Measurements from ENCODE around the gene RPS6KB2. TPM values are rescaled to one million over a fixed set of nuclear protein-coding genes. Genes with fewer than 3 reads are reported as not detected.

RPS6KB2 gene
- total and polyA plus RNA-seq, 2 experiments from 2014 or later, result 65.0 to 105 TPM

GRCh38 chr11:67466962-67467771, 38.9 kb downstream of the RPS6KB2 start:
- no peaks in the 10 kb centered on the region for H3K27me3 ChIP-seq
- H3K4me3 ChIP-seq, result no peak overlapping the region
- DNase-seq (ENCODE audit: low spot score), result no peak
- H2AFZ ChIP-seq, result no peak overlapping the region
- H3K9me3 ChIP-seq (ENCODE audit: low read depth), result no peaks in the 10 kb centered on the region
- H3K4me1 ChIP-seq (ENCODE audit: insufficient read depth), result peaks cover 8% of the 10 kb centered on the region
- peaks cover 37% of the 10 kb centered on the region for H3K79me2 ChIP-seq
- H4K20me1 ChIP-seq (ENCODE audit: insufficient read depth, poor library complexity, severe bottlenecking), result no peaks in the 10 kb centered on the region
- peak overlapping the region; percentile 98 for H3K27ac ChIP-seq
- no peaks in the 10 kb centered on the region for H3K9me2 ChIP-seq (replicated peaks; ENCODE audit: insufficient read depth)
- H3K36me3 ChIP-seq (replicated peaks; ENCODE audit: insufficient read depth, low read depth), result no peaks in the 10 kb centered on the region
- TF ChIP-seq EZH2 (IDR thresholded peaks at IDR 0.05; ENCODE audit: borderline replicate concordance) (no peak), EZH2phosphoT487 (IDR thresholded peaks at IDR 0.05; ENCODE audit: low read depth, severe bottlenecking, unreplicated experiment) (no peak), CTCF (IDR thresholded peaks at IDR 0.05; ENCODE audit: poor library complexity) (no peak)
- WGBS (ENCODE audit: low lambda C conversion rate, missing lambda C conversion rate), result 77% methylated on average over 7 of the region's 11 CpGs
- H3K4me2 ChIP-seq, result peak overlapping the region; percentile 98

GRCh38 chr11:67468056-67468455, 39.8 kb downstream of the RPS6KB2 start:
- Histone ChIP-seq H3K27me3 (no peaks in the 10 kb centered on the region), H4K20me1 (ENCODE audit: insufficient read depth, poor library complexity, severe bottlenecking) (no peaks in the 10 kb centered on the region), H3K4me1 (ENCODE audit: insufficient read depth) (peaks cover 8% of the 10 kb centered on the region), H3K79me2 (peaks cover 37% of the 10 kb centered on the region), H3K4me3 (peak overlapping the region; percentile 93), H2AFZ (no peak overlapping the region), H3K4me2 (peak overlapping the region; percentile 98), H3K27ac (peak overlapping the region; percentile 98), H3K36me3 (replicated peaks; ENCODE audit: insufficient read depth, low read depth) (no peaks in the 10 kb centered on the region), H3K9me3 (ENCODE audit: low read depth) (no peaks in the 10 kb centered on the region), H3K9me2 (replicated peaks; ENCODE audit: insufficient read depth) (no peaks in the 10 kb centered on the region)
- 58% methylated on average over 5 of the region's 5 CpGs for WGBS (ENCODE audit: low lambda C conversion rate, missing lambda C conversion rate)
- no peak for TF ChIP-seq CTCF (IDR thresholded peaks at IDR 0.05; ENCODE audit: poor library complexity)
- no peak for TF ChIP-seq EZH2 (IDR thresholded peaks at IDR 0.05; ENCODE audit: borderline replicate concordance)
- no peak for TF ChIP-seq EZH2phosphoT487 (IDR thresholded peaks at IDR 0.05; ENCODE audit: low read depth, severe bottlenecking, unreplicated experiment)
- DNase-seq (ENCODE audit: low spot score), result peak; percentile 46

- Histone ChIP-seq H3K4me3 (peak overlapping the region; percentile 93), H3K27ac (peak overlapping the region; percentile 98), H3K4me1 (ENCODE audit: insufficient read depth) (peaks cover 8% of the 10 kb centered on the region), H3K27me3 (no peaks in the 10 kb centered on the region), H2AFZ (peak overlapping the region; percentile 82), H3K79me2 (peaks cover 37% of the 10 kb centered on the region), H3K9me3 (ENCODE audit: low read depth) (no peaks in the 10 kb centered on the region), H3K9me2 (replicated peaks; ENCODE audit: insufficient read depth) (no peaks in the 10 kb centered on the region), H4K20me1 (ENCODE audit: insufficient read depth, poor library complexity, severe bottlenecking) (no peaks in the 10 kb centered on the region), H3K4me2 (peak overlapping the region; percentile 98), H3K36me3 (replicated peaks; ENCODE audit: insufficient read depth, low read depth) (no peaks in the 10 kb centered on the region)
- no peak for TF ChIP-seq EZH2phosphoT487 (IDR thresholded peaks at IDR 0.05; ENCODE audit: low read depth, severe bottlenecking, unreplicated experiment)
- no peak for TF ChIP-seq EZH2 (IDR thresholded peaks at IDR 0.05; ENCODE audit: borderline replicate concordance)
- TF ChIP-seq CTCF (IDR thresholded peaks at IDR 0.05; ENCODE audit: poor library complexity), result no peak
- 6% methylated on average over 6 of the region's 6 CpGs for WGBS (ENCODE audit: low lambda C conversion rate, missing lambda C conversion rate)
- no peak for DNase-seq (ENCODE audit: low spot score)
Measured at GRCh38 chr11:67468456-67468758, 40.1 kb downstream of the RPS6KB2 start.
